Endodermal cell (in vitro differentiated cells): Measurements from ENCODE around the gene TMTC4. TPM values are rescaled to one million over a fixed set of nuclear protein-coding genes. Genes with fewer than 3 reads are reported as not detected.
"Not testable (repeated sequence)": the region's sequence is repeated elsewhere in the genome, so short reads cannot be mapped to it uniquely, and the experiment has no call there.

Source experiments
- DNase-seq: peaks from one replicate; pipeline ENCODE4 v3.0.0-alpha.2; 2017
- H3K27ac ChIP-seq: 2 replicates; pipeline ENCODE4 v1.5.1; 2013; ENCODE audit warnings: mild to moderate bottlenecking, low read depth, low read length, moderate library complexity
- H3K27me3 ChIP-seq: 2 replicates; pipeline ENCODE4 v1.6.1; 2013; ENCODE audit warnings: mild to moderate bottlenecking, low read length, moderate library complexity; ENCODE audit not compliant: insufficient read depth, control insufficient read depth, poor library complexity, severe bottlenecking
- H3K36me3 ChIP-seq: 2 replicates; pipeline ENCODE4 v1.7.0; 2013; ENCODE audit warnings: mild to moderate bottlenecking, low read length, moderate library complexity; ENCODE audit not compliant: control insufficient read depth, insufficient read depth
- H3K4me1 ChIP-seq: one replicate; pipeline ENCODE4 v1.7.0; 2013; ENCODE audit warnings: low read length; ENCODE audit not compliant: control insufficient read depth, insufficient read depth
- H3K4me3 ChIP-seq: 2 replicates; pipeline ENCODE4 v1.5.1; 2013; ENCODE audit warnings: mild to moderate bottlenecking, low read length, moderate library complexity
- H3K9ac ChIP-seq: 2 replicates; pipeline ENCODE4 v1.6.1; 2013; ENCODE audit warnings: mild to moderate bottlenecking, low read length, moderate library complexity; ENCODE audit not compliant: poor library complexity, severe bottlenecking; ENCODE audit errors: extremely low read depth
- H3K9me3 ChIP-seq: 2 replicates; pipeline ENCODE4 v1.6.1; 2013; ENCODE audit warnings: mild to moderate bottlenecking, low read length, moderate library complexity; ENCODE audit not compliant: control insufficient read depth
- H3K27ac Mint-ChIP-seq: 2 replicates; pipeline ENCODE4 v1.8.0; 2020; ENCODE audit warnings: mixed read lengths
- H3K27me3 Mint-ChIP-seq: 2 replicates; pipeline ENCODE4 v1.8.0; 2021; ENCODE audit warnings: mild to moderate bottlenecking, mixed read lengths; ENCODE audit not compliant: insufficient read depth
- H3K36me3 Mint-ChIP-seq: 2 replicates; pipeline ENCODE4 v1.8.0; 2020; ENCODE audit warnings: low read depth, mixed read lengths
- H3K4me1 Mint-ChIP-seq: 2 replicates; pipeline ENCODE4 v1.8.0; 2020; ENCODE audit warnings: mixed read lengths
- H3K4me3 Mint-ChIP-seq: 2 replicates; pipeline ENCODE4 v1.8.0; 2020; ENCODE audit warnings: mild to moderate bottlenecking, moderate library complexity, mixed read lengths
- H3K9me3 Mint-ChIP-seq: 2 replicates; pipeline ENCODE4 v1.8.0; 2020; ENCODE audit warnings: mild to moderate bottlenecking, mixed read lengths
- CTCF ChIP-seq: fragments of 200-600 bp; sonication (generic); conservative IDR thresholded peaks from 2 replicates; pipeline ENCODE4 v1.5.0; 2021; ENCODE audit warnings: antibody characterized with exemption, mild to moderate bottlenecking
- WGBS, 2 experiments: methylation state at CpG; one replicate each; pipeline versions ENCODE4 v1.1.5 to v1.1.7; 2013; ENCODE audit warnings: missing lambda C conversion rate in 2 of 2, mixed read lengths in 1 of 2; ENCODE audit not compliant: insufficient coverage in 1 of 2, insufficient read length in 1 of 2; 5-methylcytosine and 5-hydroxymethylcytosine counted together
- total RNA-seq, 2 donors: library from RNA; stranded (reverse); fragmentation: NEBNext Ultra II Directional in 1 of 2; extraction: Animal tissue kit (Norgen Biotek cat#: 25700) in 1 of 2; gene quantifications; 2 replicates in 1 of 2; 3 replicates in 1 of 2; pipeline ENCODE4 v1.2.1, GENCODE V29; 2021

Gene TMTC4
- total RNA-seq, 2 donors from 2014 or later: 29.8 to 40.0 TPM

GRCh38 chr13:100694722-100695508 lies 20.3 kb upstream of the TMTC4 start:
- H3K9me3 ChIP-seq: peaks cover 10% of the 10 kb centered on the region
- TF ChIP-seq CTCF: peak; percentile 84
- H3K27ac ChIP-seq: no peak overlapping the region
- H3K4me1 ChIP-seq: no peaks in the 10 kb centered on the region
- no peaks in the 10 kb centered on the region for H3K27me3 ChIP-seq
- H3K9me3 Mint-ChIP-seq: peaks cover 27% of the 10 kb centered on the region
- no peak overlapping the region for H3K4me3 Mint-ChIP-seq
- no peaks in the 10 kb centered on the region for H3K36me3 ChIP-seq
- H3K27me3 Mint-ChIP-seq: peaks cover 3% of the 10 kb centered on the region
- H3K27ac Mint-ChIP-seq: no peak overlapping the region
- no peak overlapping the region for H3K9ac ChIP-seq
- WGBS, 2 experiments: 52 to 58% methylated on average over 9 to 11 of the region's 12 CpGs
- peaks cover 3% of the 10 kb centered on the region for H3K36me3 Mint-ChIP-seq
- peak; percentile 89 for DNase-seq
- H3K4me1 Mint-ChIP-seq: peaks cover 4% of the 10 kb centered on the region
- H3K4me3 ChIP-seq: no peak overlapping the region

GRCh38 chr13:100689191-100689590 lies 14.6 kb upstream of the TMTC4 start:
- WGBS, 2 experiments: 86 to 100% methylated on average over 1 of the region's 1 CpG
- H3K9me3 ChIP-seq: peaks cover 22% of the 10 kb centered on the region
- Mint-ChIP-seq H3K4me1 (no peaks in the 10 kb centered on the region), H3K36me3 (peaks cover 5% of the 10 kb centered on the region), H3K4me3 (no peak overlapping the region), H3K27ac (no peak overlapping the region), H3K27me3 (peaks cover 5% of the 10 kb centered on the region), H3K9me3 (peaks cover 41% of the 10 kb centered on the region)
- no peaks in the 10 kb centered on the region for H3K36me3 ChIP-seq
- no peak overlapping the region for H3K4me3 ChIP-seq
- H3K9ac ChIP-seq: no peak overlapping the region
- no peak for TF ChIP-seq CTCF
- no peak overlapping the region for H3K27ac ChIP-seq
- H3K27me3 ChIP-seq: no peaks in the 10 kb centered on the region
- H3K4me1 ChIP-seq: no peaks in the 10 kb centered on the region
- DNase-seq: no peak

GRCh38 chr13:100680131-100680530 lies 5.5 kb upstream of the TMTC4 start:
- Mint-ChIP-seq H3K4me1 (peaks cover 7% of the 10 kb centered on the region), H3K27me3 (peaks cover 37% of the 10 kb centered on the region), H3K9me3 (peaks cover 5% of the 10 kb centered on the region), H3K36me3 (no peaks in the 10 kb centered on the region), H3K27ac (no peak overlapping the region), H3K4me3 (no peak overlapping the region)
- WGBS, 2 experiments: 94 to 96% methylated on average over 3 of the region's 3 CpGs
- no peaks in the 10 kb centered on the region for H3K27me3 ChIP-seq
- no peaks in the 10 kb centered on the region for H3K4me1 ChIP-seq
- H3K4me3 ChIP-seq: no peak overlapping the region
- H3K9ac ChIP-seq: no peak overlapping the region
- H3K9me3 ChIP-seq: no peaks in the 10 kb centered on the region
- TF ChIP-seq CTCF: no peak
- no peaks in the 10 kb centered on the region for H3K36me3 ChIP-seq
- no peak for DNase-seq
- no peak overlapping the region for H3K27ac ChIP-seq

- not testable (repeated sequence) for H3K36me3 Mint-ChIP-seq, DNase-seq, H3K27ac ChIP-seq, H3K9me3 Mint-ChIP-seq, H3K4me3 ChIP-seq, H3K27me3 ChIP-seq, H3K4me3 Mint-ChIP-seq, H3K9ac ChIP-seq, H3K27ac Mint-ChIP-seq, H3K9me3 ChIP-seq, H3K36me3 ChIP-seq, H3K4me1 ChIP-seq
- WGBS, 2 experiments: 94 to 100% methylated on average over 2 to 5 of the region's 5 CpGs
- Mint-ChIP-seq H3K27me3 (peaks cover 36% of the 10 kb centered on the region), H3K4me1 (peaks cover 17% of the 10 kb centered on the region)
These were observed 2.5 kb upstream of the TMTC4 start for GRCh38 chr13:100677128-100677527.
